Activated naive CD8-positive, alpha-beta T cell treated with anti-CD3 and anti-CD28 coated beads for 36 hours (primary cell): Measurements from ENCODE around the gene NEMP1. TPM values are rescaled to one million over a fixed set of nuclear protein-coding genes. Genes with fewer than 3 reads are reported as not detected.
"Not testable (repeated sequence)": the region's sequence is repeated elsewhere in the genome, so short reads cannot be mapped to it uniquely, and the experiment has no call there.

Source experiments
- DNase-seq: peaks from one replicate; pipeline ENCODE4 v3.0.0; 2021
- H3K27ac Mint-ChIP-seq: one replicate; pipeline ENCODE4 v1.8.0; 2022; ENCODE audit warnings: mild to moderate bottlenecking, moderate library complexity, mixed read lengths
- H3K27me3 Mint-ChIP-seq: one replicate; pipeline ENCODE4 v1.8.0; 2022; ENCODE audit warnings: mild to moderate bottlenecking, mixed read lengths
- H3K36me3 Mint-ChIP-seq: one replicate; pipeline ENCODE4 v1.8.0; 2021; ENCODE audit warnings: mild to moderate bottlenecking, mixed read lengths
- H3K4me1 Mint-ChIP-seq: one replicate; pipeline ENCODE4 v1.8.0; 2021; ENCODE audit warnings: mixed read lengths
- H3K4me3 Mint-ChIP-seq: one replicate; pipeline ENCODE4 v1.8.0; 2022; ENCODE audit warnings: mild to moderate bottlenecking, moderate library complexity, mixed read lengths
- H3K9me3 Mint-ChIP-seq: one replicate; pipeline ENCODE4 v1.8.0; 2022; ENCODE audit warnings: mixed read lengths
- total RNA-seq, 2 experiments: library from RNA; stranded (reverse); gene quantifications; one replicate each; pipeline ENCODE4 v1.2.3, GENCODE V29; 2021

Gene NEMP1
- total RNA-seq, 2 experiments from 2014 or later: 50.5 to 51.2 TPM

DNA sequence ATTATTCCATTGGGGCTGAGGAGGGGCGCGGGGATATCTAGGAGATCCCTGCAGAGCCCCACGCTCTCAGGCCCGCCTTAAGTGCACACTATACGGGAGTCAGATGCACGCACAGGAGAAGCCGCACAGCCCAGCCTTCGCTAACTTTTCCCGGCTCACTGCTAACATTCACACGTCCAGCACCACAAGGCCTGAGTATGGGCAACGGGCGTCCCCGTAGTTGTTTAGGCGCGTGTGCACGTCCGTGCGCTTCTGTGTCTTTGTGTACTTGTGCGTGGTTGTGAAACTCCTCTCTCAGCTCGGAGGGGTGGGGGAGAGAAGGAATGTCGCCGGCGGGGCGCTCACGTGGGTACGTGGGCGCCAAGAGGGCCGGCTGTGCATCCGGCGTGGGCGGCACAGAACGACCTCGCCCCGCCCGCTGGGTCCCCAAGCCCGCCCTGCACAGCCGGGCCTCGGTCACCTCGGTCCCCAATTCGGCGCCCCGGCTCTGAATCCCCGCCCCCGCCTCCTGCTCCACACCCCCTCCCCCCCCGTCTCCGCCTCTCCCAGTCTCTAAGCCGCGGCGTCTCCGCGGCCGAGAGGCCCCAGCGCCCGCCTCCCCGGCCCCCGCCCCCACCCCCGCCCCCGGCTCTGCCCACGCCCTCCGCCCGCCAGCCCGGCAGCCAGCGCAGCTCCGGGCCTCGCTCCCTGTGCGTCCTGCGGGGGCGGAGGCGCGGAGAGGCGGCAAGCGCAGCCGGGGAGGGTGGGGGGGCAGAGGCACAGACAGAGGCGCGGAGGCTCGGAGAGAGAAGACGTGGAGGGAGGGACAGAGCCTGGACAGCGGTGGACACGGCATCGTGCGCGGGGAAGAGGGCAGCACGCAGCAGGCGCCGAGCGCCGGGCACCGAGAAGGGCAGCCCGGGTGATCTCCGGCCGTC, 10.0 kb upstream of the NEMP1 start, which contains the start of gene NAB2:
TSS of gene NAB2 (plus strand) at position 761 of the 917 bp plus-strand sequence. CDS start 158 bp downstream, outside the sequence.
- H3K4me1 Mint-ChIP-seq: peaks cover 54% of the 10 kb centered on the region
- peak within 1 kb of the TSS; percentile 99 for H3K27ac Mint-ChIP-seq
- peak within 1 kb of the TSS; percentile 97 for H3K4me3 Mint-ChIP-seq
- no peaks in the 10 kb centered on the region for H3K9me3 Mint-ChIP-seq
- DNase-seq: peak; percentile 91
- H3K36me3 Mint-ChIP-seq: peaks cover 40% of the 10 kb centered on the region
- H3K27me3 Mint-ChIP-seq: no peaks in the 10 kb centered on the region

DNA sequence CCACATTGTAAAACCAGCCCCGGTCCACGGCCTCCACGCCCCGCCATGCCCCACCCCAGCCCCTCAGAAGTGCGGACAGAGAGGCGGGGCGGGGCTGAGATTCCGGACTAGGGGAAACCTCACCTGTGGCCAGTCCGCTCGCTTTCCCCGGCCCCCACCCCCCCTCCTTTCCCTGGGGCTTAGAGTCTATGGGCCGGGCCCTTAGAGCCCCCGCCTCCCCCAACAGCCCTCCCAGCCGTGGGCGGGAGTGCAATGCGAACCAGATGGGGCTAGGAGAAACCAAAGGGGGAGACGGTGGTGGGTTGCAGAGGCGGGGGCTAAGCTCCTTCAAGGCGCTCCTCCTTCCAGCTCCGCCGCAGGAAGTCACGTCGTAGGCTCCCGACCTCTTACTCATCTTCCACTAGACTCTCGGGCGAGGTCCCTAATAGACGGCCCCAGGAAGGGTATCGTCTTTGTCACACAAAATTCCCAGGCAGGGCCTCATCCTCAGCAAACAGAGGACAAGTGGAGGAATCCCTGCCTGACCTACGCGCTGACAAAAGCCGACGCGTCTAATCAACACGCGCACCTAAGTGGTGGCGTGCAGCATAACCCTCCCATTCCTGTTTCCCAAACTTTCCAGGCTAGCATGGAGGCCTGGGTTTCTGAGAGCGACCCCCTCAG, 9.2 kb upstream of the NEMP1 start:
- H3K27me3 Mint-ChIP-seq: no peaks in the 10 kb centered on the region
- H3K4me3 Mint-ChIP-seq: peak overlapping the region; percentile 89
- H3K36me3 Mint-ChIP-seq: peaks cover 34% of the 10 kb centered on the region
- H3K9me3 Mint-ChIP-seq: no peaks in the 10 kb centered on the region
- H3K27ac Mint-ChIP-seq: peak overlapping the region; percentile 99
- DNase-seq: peak; percentile 92
- H3K4me1 Mint-ChIP-seq: peaks cover 48% of the 10 kb centered on the region

DNA sequence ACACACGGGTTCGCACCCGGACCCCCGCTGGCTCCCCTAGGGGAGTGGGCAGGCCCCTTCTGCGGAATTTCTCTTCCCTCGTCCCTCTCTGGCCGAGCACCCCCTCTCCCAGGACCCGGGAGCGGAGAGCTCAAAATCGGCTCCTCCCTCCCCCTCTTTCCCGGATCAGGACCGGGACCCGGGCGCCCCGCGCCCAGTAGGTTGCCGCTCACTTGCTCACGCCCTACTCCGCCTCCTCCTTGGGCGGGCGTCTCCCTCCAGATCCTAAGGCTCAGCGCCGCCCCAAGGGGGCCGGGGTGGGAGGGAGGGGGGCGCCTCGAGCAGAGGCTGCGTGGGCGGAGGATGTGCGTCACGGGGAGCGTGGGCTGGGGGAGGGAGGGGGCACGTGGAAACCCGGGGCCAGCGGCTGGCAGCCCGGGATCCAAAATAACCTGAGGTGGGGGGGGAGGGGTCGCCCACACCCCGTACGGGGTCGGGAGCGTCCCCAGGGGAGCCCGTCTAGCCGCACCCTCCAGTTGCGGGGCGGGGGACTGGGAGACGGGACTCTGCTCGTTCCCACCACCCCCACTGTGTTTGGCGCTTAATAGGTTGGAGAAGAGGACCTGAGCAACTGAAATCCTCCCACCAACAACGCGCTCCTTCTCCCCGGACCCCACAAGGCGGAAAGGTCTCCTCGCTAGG, 8.6 kb upstream of the NEMP1 start:
- Mint-ChIP-seq H3K27ac (peak overlapping the region; percentile 99), H3K9me3 (no peaks in the 10 kb centered on the region), H3K4me3 (peak overlapping the region; percentile 94), H3K36me3 (peaks cover 28% of the 10 kb centered on the region), H3K4me1 (peaks cover 42% of the 10 kb centered on the region), H3K27me3 (no peaks in the 10 kb centered on the region)
- peak; percentile 91 for DNase-seq

DNA sequence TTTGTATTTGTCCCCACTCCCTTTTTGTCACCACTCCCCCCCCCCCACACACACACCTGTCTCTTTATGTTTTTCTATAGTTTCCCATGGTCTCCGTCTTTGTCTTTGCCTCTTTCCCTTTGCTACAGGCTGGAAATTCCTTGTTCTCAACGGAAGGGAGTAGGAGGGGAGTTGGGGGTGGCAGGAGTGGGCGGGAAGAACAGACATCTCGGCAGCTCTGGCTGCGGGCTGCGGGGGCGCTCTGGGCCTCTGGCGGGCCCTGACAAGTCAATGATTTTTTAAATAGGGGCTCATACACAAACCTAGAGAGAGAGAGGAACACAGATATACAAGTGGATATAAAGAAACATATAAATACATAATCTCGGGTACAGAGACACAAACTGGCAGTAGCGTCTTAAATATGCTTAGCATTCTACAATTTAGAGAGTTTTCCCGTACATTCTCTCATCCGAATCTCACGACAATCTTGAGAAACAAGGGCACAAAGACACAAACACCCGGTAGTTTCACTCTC, 8.0 kb upstream of the NEMP1 start:
- H3K4me3 Mint-ChIP-seq: peak overlapping the region; percentile 94
- H3K36me3 Mint-ChIP-seq: peaks cover 23% of the 10 kb centered on the region
- DNase-seq: peak; percentile 67
- H3K27me3 Mint-ChIP-seq: no peaks in the 10 kb centered on the region
- no peaks in the 10 kb centered on the region for H3K9me3 Mint-ChIP-seq
- H3K4me1 Mint-ChIP-seq: peaks cover 36% of the 10 kb centered on the region
- H3K27ac Mint-ChIP-seq: peak overlapping the region; percentile 99

DNA sequence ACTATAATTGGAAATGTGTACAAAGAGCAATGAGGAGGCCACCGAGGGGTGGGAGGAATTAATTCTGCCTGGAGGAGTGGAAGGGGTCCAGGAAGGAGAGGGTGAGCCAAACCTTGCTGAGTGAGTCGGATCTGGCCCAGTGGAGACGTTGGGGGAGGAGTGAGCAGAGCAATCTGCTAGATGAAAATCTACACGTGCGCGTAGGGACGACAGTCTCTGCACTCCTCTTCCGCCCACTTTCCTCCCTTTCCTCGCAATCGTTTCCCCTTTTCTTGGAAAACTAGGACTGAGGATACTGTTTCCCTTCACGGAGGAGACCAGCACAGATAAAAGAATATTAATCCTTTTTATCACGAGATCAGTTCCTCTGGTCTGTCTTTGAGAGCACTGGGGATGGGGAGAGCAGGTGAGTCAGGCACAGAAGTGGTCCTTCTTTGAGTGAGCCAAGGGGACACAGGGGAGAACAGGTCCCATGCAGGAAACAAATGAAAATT, 7.5 kb upstream of the NEMP1 start:
- no peaks in the 10 kb centered on the region for H3K27me3 Mint-ChIP-seq
- peak overlapping the region; percentile 94 for H3K4me3 Mint-ChIP-seq
- no peak for DNase-seq
- peaks cover 19% of the 10 kb centered on the region for H3K36me3 Mint-ChIP-seq
- H3K9me3 Mint-ChIP-seq: no peaks in the 10 kb centered on the region
- peaks cover 32% of the 10 kb centered on the region for H3K4me1 Mint-ChIP-seq
- H3K27ac Mint-ChIP-seq: peak overlapping the region; percentile 99

DNA sequence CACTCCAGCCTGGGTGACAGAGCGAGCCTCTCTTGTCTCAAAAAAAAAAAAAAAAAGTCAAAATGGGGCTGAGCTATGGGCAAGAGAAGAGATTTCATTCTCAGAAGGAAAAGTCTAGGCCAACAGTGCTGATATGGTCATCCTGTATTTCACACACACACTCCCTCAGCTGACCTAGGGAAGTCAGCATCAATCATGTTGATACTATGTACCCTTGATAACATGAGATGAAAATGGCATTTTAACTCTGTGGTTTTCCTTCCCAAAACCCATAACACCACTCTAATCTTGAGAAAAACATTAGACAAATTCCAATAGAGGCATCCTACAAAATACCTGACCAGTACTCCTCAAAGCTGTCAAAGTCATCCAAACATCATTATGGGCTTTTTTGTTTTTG, 2.3 kb upstream of the NEMP1 start:
- Mint-ChIP-seq H3K27me3 (no peaks in the 10 kb centered on the region), H3K36me3 (peaks cover 24% of the 10 kb centered on the region), H3K27ac (peak overlapping the region; percentile 38), H3K9me3 (no peaks in the 10 kb centered on the region), H3K4me3 (no peak overlapping the region), H3K4me1 (peaks cover 31% of the 10 kb centered on the region)
- no peak for DNase-seq

DNA sequence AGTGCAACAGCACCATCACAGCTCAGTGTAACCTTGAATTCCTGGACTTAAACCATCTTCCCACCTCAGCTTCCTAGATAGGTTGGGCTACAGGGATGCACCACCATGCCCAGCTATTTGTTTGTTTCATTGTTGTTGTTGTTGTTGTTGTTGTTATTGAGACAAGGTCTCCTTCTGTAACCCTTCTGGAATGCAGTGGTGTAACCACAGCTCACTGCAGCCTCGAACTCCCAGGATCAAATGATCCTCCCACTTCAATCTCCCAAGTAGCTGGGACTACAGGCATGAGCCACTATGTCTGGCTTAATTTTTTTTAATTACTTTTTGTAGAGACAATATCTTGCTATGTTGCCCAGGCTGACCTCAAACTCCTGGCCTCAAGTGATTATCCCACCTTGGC, 1.2 kb upstream of the NEMP1 start:
- Mint-ChIP-seq H3K4me1 (peaks cover 22% of the 10 kb centered on the region), H3K27ac (peak overlapping the region; percentile 99), H3K4me3 (no peak overlapping the region), H3K36me3 (peaks cover 20% of the 10 kb centered on the region), H3K9me3 (no peaks in the 10 kb centered on the region), H3K27me3 (no peaks in the 10 kb centered on the region)
- DNase-seq: no peak

DNA sequence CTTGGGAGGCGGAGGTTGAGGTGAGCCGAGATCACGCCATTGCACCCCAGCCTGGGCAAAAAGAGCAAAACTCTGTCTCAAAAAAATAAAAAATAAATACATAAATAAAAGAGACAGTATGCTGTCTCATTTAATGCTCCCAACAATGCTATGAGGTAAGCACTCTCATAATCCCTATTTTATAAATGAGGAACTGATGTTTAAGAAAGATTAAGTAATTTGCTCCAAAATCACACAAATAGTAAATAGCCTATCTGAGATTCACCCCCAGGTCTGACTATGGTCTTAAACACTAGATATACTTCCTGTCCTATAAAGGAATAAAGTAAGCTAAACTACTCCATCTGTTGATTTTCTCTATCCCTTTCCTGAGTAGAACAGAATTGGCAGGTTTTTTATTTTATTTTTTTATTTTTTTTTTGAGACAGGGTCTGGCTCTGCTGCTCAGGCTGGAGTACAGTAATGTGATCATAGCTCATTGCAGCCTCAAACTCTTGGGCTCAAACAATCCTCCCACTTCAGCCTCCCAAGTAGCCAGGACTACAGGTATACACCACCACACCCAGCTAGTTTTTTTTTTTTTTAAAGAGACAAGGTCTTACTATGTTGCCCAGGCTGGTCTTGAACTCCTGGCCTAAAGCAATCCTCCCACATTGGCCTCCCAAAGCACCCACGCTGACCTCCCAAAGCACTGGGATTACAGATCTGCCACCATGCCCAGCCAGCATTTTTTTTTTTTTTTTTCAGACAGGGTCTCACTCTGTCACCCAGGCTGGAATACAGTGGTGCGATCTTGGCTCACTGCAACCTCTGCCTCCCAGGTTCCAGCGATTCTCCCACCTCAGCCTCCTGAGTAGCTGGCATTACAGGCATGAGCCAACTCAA, 4.8 kb downstream of the NEMP1 start:
- peaks cover 39% of the 10 kb centered on the region for H3K4me1 Mint-ChIP-seq
- H3K36me3 Mint-ChIP-seq: peaks cover 51% of the 10 kb centered on the region
- H3K9me3 Mint-ChIP-seq, DNase-seq, H3K27me3 Mint-ChIP-seq, H3K4me3 Mint-ChIP-seq: not testable (repeated sequence)
- H3K27ac Mint-ChIP-seq: peak overlapping the region; percentile 42

DNA sequence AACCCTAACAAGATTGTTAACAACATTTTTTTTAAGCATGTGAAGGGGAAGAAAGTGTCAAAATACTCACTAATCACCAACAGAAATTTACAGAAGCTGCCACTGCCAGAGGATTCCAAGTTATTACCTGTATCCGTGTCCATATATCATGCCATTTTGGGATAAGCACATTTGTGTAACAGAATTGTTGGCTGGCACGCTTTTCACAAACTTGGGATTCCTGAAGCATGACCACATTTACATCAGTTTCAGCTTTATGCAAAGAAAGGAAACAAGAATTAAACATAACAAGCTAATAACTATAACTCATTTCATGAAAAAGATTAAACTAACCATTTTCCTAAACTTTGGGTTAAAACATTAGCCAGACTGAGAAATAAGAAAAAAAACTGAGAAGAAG, 5.9 kb downstream of the NEMP1 start:
- H3K27me3 Mint-ChIP-seq: no peaks in the 10 kb centered on the region

DNA sequence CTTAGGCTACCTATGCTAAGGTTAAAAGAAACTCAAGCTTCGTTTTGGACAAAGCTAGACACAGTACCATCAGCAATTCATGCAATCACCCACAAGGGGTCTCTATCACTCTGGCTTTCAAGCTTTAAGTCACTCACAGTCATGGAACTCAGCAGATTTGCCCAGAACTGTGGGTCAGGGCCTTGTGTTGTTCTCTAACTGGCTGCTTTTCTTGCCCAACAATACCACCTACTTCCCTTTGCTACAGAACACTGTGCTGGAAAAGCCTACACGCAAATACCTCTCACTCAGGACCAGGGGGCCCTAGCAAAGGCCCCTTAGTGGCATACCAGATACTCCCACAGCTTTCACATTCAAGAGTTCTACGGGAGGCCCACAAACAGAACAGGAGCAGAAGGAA, 9.1 kb downstream of the NEMP1 start:
- Mint-ChIP-seq H3K4me1 (peaks cover 71% of the 10 kb centered on the region), H3K4me3 (peak overlapping the region; percentile 69), H3K36me3 (peaks cover 67% of the 10 kb centered on the region), H3K27ac (peak overlapping the region; percentile 90), H3K27me3 (no peaks in the 10 kb centered on the region), H3K9me3 (peaks cover 6% of the 10 kb centered on the region)
- peak; percentile 44 for DNase-seq

More for the DNA sequence above, 5.9 kb downstream of the NEMP1 start:
- DNase-seq: no peak
- no peak overlapping the region for H3K4me3 Mint-ChIP-seq
- H3K9me3 Mint-ChIP-seq: peaks cover 1% of the 10 kb centered on the region
- H3K27ac Mint-ChIP-seq: no peak overlapping the region
- peaks cover 60% of the 10 kb centered on the region for H3K36me3 Mint-ChIP-seq
- peaks cover 49% of the 10 kb centered on the region for H3K4me1 Mint-ChIP-seq

DNA sequence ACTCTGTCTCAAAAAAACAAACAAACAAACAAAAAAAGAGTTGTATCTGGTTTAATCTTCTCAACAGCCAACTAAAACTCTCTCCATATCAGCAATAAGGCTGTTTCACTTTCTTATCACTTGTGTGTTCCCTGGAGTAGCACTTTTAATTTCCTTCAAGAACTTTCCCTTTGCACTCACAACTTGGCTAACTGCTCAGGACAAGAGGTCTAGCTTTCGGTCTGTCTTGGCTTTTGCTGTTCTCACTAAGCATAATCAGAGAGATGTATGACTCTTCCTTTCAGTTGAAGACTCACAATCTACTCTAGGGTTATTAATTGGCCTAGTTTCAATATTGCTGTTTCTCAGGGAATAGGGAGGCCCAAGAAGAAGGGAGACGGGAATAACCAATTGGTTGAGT, 12.3 kb downstream of the NEMP1 start:
- Mint-ChIP-seq H3K27me3 (no peaks in the 10 kb centered on the region), H3K36me3 (peaks cover 71% of the 10 kb centered on the region), H3K4me1 (peaks cover 76% of the 10 kb centered on the region), H3K9me3 (peaks cover 6% of the 10 kb centered on the region), H3K27ac (peak overlapping the region; percentile 93), H3K4me3 (peak overlapping the region; percentile 56)
- DNase-seq: no peak

DNA sequence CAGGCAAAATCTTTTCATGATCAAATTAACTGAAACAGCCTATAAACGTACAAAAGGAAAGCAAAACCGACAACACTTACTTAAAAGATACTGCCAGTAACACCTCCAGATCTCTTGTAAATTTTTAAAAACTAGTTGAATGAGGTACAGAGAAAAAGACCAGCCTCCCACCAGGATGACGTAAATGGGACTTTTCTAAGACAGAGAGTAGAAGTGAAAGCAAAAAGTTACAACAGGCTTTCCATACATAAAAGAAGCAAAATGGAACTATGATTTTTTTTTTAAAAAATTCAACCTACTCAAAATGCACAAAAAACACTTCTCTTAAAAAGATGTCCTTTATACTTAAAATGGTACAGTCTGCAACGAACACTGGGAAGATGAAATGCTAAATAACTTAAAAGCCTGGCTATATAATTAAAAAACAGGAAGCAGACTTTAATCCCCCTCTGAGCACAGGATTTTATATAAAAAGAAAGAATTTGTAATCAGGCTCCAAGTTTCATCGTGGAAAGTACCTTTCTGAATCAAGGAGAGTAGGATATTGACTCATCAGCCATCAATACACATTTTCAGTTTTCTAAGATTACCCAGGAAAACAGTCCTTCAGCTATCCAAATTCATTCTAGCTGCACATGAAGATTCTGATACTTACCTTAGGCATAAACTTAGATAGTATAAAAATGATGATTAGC, 14.5 kb downstream of the NEMP1 start:
- Mint-ChIP-seq H3K4me1 (peaks cover 64% of the 10 kb centered on the region), H3K36me3 (peaks cover 70% of the 10 kb centered on the region), H3K27ac (peak overlapping the region; percentile 94), H3K27me3 (no peaks in the 10 kb centered on the region), H3K9me3 (peaks cover 6% of the 10 kb centered on the region), H3K4me3 (peak overlapping the region; percentile 62)
- peak; percentile 51 for DNase-seq

DNA sequence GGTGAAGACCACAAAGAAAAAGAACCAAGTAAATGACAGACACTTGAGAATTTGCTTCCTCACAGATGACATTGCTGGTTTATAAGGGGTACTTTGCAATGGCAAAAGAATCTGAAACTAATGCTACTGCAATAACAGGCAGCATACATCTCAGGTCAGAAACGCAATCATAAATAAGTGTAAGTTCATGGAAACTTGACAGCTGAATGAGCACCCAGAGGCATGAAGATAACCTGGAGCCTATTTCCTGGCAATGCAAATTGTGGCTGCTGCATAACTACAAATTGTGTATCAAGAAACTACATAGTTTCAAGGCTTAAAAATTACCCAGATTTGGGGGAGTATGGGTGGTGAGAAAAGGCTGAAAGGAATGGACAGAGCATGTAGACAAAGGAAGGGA, 20.1 kb downstream of the NEMP1 start:
- H3K4me3 Mint-ChIP-seq: no peak overlapping the region
- H3K36me3 Mint-ChIP-seq: peaks cover 60% of the 10 kb centered on the region
- peaks cover 39% of the 10 kb centered on the region for H3K4me1 Mint-ChIP-seq
- no peaks in the 10 kb centered on the region for H3K27me3 Mint-ChIP-seq
- DNase-seq: no peak
- peak overlapping the region; percentile 3 for H3K27ac Mint-ChIP-seq
- no peaks in the 10 kb centered on the region for H3K9me3 Mint-ChIP-seq
